Upper lobe of left lung (tissue), 6 donors: Measurements from ENCODE around the gene ATG7. TPM values are rescaled to one million over a fixed set of nuclear protein-coding genes. Genes with fewer than 3 reads are reported as not detected.

Source experiments
- ATAC-seq, 2 donors: fragments of 200-7000 bp; cut with Tn5 transposase; one replicate each; pipeline ENCODE4 v1.9.1; 2022; ENCODE audit warnings: mild to moderate bottlenecking in 2 of 2, moderate library complexity in 2 of 2; ENCODE audit not compliant: low FRiP score in 2 of 2
- DNase-seq, 2 donors: peaks; one replicate each; pipeline ENCODE4 v3.0.0-alpha.2; 2019 to 2020
- H3K27ac ChIP-seq, 4 donors: fragments of 200-600 bp; sonication (generic); one replicate each; pipeline ENCODE4 v1.5.1; 2016 to 2019
- H3K27me3 ChIP-seq, 4 donors: fragments of 200-600 bp; sonication (generic); one replicate each; pipeline ENCODE4 v1.5.1; 2017 to 2019
- H3K36me3 ChIP-seq, 4 donors: fragments of 200-600 bp; sonication (generic); one replicate each; pipeline ENCODE4 v1.5.1; 2016 to 2019
- H3K4me1 ChIP-seq, 4 donors: fragments of 200-600 bp; sonication (generic); one replicate each; pipeline ENCODE4 v1.5.1; 2018 to 2019
- H3K4me3 ChIP-seq, 4 donors: fragments of 200-600 bp; sonication (generic); one replicate each; pipeline ENCODE4 v1.5.1; 2017 to 2019; ENCODE audit warnings: mild to moderate bottlenecking in 2 of 4, moderate library complexity in 1 of 4
- H3K9me3 ChIP-seq, 4 donors: fragments of 200-600 bp; sonication (generic); one replicate each; pipeline ENCODE4 v1.5.1; 2018 to 2019
- CTCF ChIP-seq, 6 experiments: fragments of 450-650 bp in 4 of 6; fragments of 200-600 bp in 2 of 6; sonication (generic) in 2 of 6; IDR thresholded peaks; one replicate each; pipeline ENCODE4 v1.5.1; 2016 to 2019; ENCODE audit warnings: antibody characterized with exemption in 6 of 6
- EP300 ChIP-seq, 4 donors: sonication (generic); formaldehyde crosslinking; IDR thresholded peaks; one replicate each; pipeline ENCODE4 v1.5.1; 2017; ENCODE audit warnings: antibody characterized with exemption in 4 of 4, control low read depth in 2 of 4
- POLR2A ChIP-seq, 4 donors: fragments of 450-650 bp; IDR thresholded peaks; one replicate each; pipeline ENCODE4 v1.5.1; 2016 to 2017; ENCODE audit warnings: antibody characterized with exemption in 4 of 4, mild to moderate bottlenecking in 2 of 4
- POLR2AphosphoS5 ChIP-seq, 2 donors: sonication (generic); formaldehyde crosslinking; IDR thresholded peaks; one replicate each; pipeline ENCODE4 v1.5.1; 2017; ENCODE audit warnings: antibody characterized with exemption in 2 of 2
- WGBS, 2 donors: methylation state at CpG; one replicate each; pipeline ENCODE4 v1.1.5; 2017 to 2018; 5-methylcytosine and 5-hydroxymethylcytosine counted together
- total RNA-seq, 6 donors: library from RNA; depleted of rRNA in 4 of 6; stranded (reverse); fragments of >200 nt in 4 of 6; gene quantifications; one replicate each; pipeline versions ENCODE4 v1.1.0 to v1.2.1, GENCODE V29; 2016 to 2021
- donor health status: DM: no; HTN: no; CAD: no; lungs with moderate emphysema.
- donor health status: DM: no; HTN: yes; CAD: no; lungs with severe emphysema.

ATG7 gene
- total RNA-seq, 6 donors from 2014 or later: 52.4 to 195 (median 74.1) TPM

- no peak overlapping the region for H3K4me3 ChIP-seq
- H3K36me3 ChIP-seq: no peaks in the 10 kb centered on the region
- no peak for DNase-seq
- H3K27me3 ChIP-seq: no peaks in the 10 kb centered on the region
- TF ChIP-seq POLR2AphosphoS5 (IDR thresholded peaks at IDR 0.05) (no peak), POLR2A (IDR thresholded peaks at IDR 0.05) (no peak), EP300 (IDR thresholded peaks at IDR 0.05) (no peak), CTCF (IDR thresholded peaks at IDR 0.05) (no peak)
- peak in 1 of 2 donors; percentile 79 for ATAC-seq
- no peak overlapping the region for H3K27ac ChIP-seq
- no peaks in the 10 kb centered on the region for H3K9me3 ChIP-seq
- 84 to 89% methylated on average over 14 of the region's 14 CpGs for WGBS, 2 donors
- peaks cover 0 to 3% (median 0%) of the 10 kb centered on the region in 4 donors for H3K4me1 ChIP-seq
Observed at GRCh38 chr3:11452885-11453847, 181.0 kb downstream of the ATG7 start.

GRCh38 chr3:11455956-11456355 lies 183.8 kb downstream of the ATG7 start:
- DNase-seq: no peak
- Histone ChIP-seq H3K4me3 (no peak overlapping the region), H3K27me3 (no peaks in the 10 kb centered on the region), H3K9me3 (no peaks in the 10 kb centered on the region), H3K4me1 (peaks cover 0 to 3% (median 0%) of the 10 kb centered on the region in 4 donors), H3K27ac (no peak overlapping the region), H3K36me3 (no peaks in the 10 kb centered on the region)
- 73 to 79% methylated on average over 5 of the region's 5 CpGs for WGBS, 2 donors
- TF ChIP-seq CTCF (IDR thresholded peaks at IDR 0.05): no peak
- TF ChIP-seq EP300 (IDR thresholded peaks at IDR 0.05): no peak
- TF ChIP-seq POLR2A (IDR thresholded peaks at IDR 0.05): no peak
- TF ChIP-seq POLR2AphosphoS5 (IDR thresholded peaks at IDR 0.05): no peak
- no peak for ATAC-seq

- H3K4me3 ChIP-seq: no peak overlapping the region
- ATAC-seq: no peak
- no peaks in the 10 kb centered on the region for H3K27me3 ChIP-seq
- no peak overlapping the region for H3K27ac ChIP-seq
- H3K36me3 ChIP-seq: no peaks in the 10 kb centered on the region
- 81 to 90% methylated on average over 4 of the region's 4 CpGs for WGBS, 2 donors
- H3K9me3 ChIP-seq: no peaks in the 10 kb centered on the region
- TF ChIP-seq CTCF (IDR thresholded peaks at IDR 0.05) (no peak), EP300 (IDR thresholded peaks at IDR 0.05) (no peak), POLR2A (IDR thresholded peaks at IDR 0.05) (no peak), POLR2AphosphoS5 (IDR thresholded peaks at IDR 0.05) (no peak)
- H3K4me1 ChIP-seq: peaks cover 0 to 3% (median 0%) of the 10 kb centered on the region in 4 donors
- no peak for DNase-seq
Observed at GRCh38 chr3:11457135-11457534, 184.9 kb downstream of the ATG7 start.

- ATAC-seq: no peak
- no peak overlapping the region for H3K4me3 ChIP-seq
- no peak for DNase-seq
- H3K27me3 ChIP-seq: no peaks in the 10 kb centered on the region
- 44 to 51% methylated on average over 3 of the region's 3 CpGs for WGBS, 2 donors
- no peaks in the 10 kb centered on the region for H3K9me3 ChIP-seq
- H3K27ac ChIP-seq: no peak overlapping the region
- no peaks in the 10 kb centered on the region for H3K36me3 ChIP-seq
- H3K4me1 ChIP-seq: no peaks in the 10 kb centered on the region
- TF ChIP-seq POLR2AphosphoS5 (IDR thresholded peaks at IDR 0.05) (no peak), POLR2A (IDR thresholded peaks at IDR 0.05) (no peak), EP300 (IDR thresholded peaks at IDR 0.05) (no peak), CTCF (IDR thresholded peaks at IDR 0.05) (no peak)
Observed at GRCh38 chr3:11459186-11459824, 187.1 kb downstream of the ATG7 start.
